ENCODE results near the gene KRT6A. TPM values are rescaled to one million over a fixed set of nuclear protein-coding genes. Genes with fewer than 3 reads are reported as not detected.

Gene KRT6A
- total and polyA plus RNA-seq, 2 of the 13 experiments (the other 11 are each of a cell fraction or from before 2014, with no cell fraction given) = 0.13 TPM; not detected in 1

DNA sequence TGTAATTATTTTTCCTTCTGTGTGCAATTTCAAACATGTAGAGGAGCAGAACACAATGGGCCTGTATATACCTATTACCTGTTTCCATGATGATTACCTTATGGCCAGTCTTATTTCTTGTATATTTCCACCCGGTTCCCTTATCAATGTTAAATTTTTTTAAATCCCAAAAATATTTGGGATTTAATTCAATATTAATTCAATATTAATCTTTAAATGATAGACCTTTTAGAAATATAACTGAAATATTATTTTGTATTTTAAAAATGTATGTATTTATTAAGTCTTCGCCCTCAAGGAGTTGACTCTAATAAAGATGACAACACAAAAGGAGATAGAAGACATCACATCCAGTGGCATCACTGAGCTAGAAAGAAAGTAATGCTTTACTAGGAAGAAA lies 18.8 kb downstream of the KRT6A start:
- Histone ChIP-seq H3K4me1 (ENCODE audit: insufficient read depth, low read length) (peaks cover 9% of the 10 kb centered on the region), H3K27ac (ENCODE audit: extremely low read length, insufficient read depth, low read length) (no peak overlapping the region), H3K4me3 (replicated peaks in 1 of 3; ENCODE audit: insufficient read depth in 1 of 3, low read depth in 2 of 3, low read length in 3 of 3) (no peak overlapping the region), H3K27me3 (ENCODE audit: control insufficient read depth in 1 of 2, insufficient read depth in 2 of 2, low read length in 2 of 2) (no peaks in the 10 kb centered on the region; a peak in 1 of 5 replicates), H3K4me2 (ENCODE audit: low read depth, low read length) (no peak overlapping the region), H3K9ac (ENCODE audit: insufficient read depth, low read depth, low read length) (no peak overlapping the region), H3K79me2 (ENCODE audit: insufficient read depth, low read length) (no peaks in the 10 kb centered on the region), H3K36me3 (replicated peaks in 1 of 2; ENCODE audit: control insufficient read depth in 1 of 2, insufficient read depth in 2 of 2, low read length in 2 of 2) (no peaks in the 10 kb centered on the region), H4K20me1 (ENCODE audit: insufficient read depth, low read length) (no peaks in the 10 kb centered on the region), H3K9me3 (ENCODE audit: low read length) (no peaks in the 10 kb centered on the region), H2AFZ (ENCODE audit: low read length) (no peak overlapping the region)
- CTCF ChIA-PET (ENCODE audit: low intra/inter-chr PET ratio, low total read pairs) = no interaction called here
- TF ChIP-seq ZNF709 (CRISPR knock-in tag; IDR thresholded peaks at IDR 0.05) (no peak), PLRG1 (conservative IDR thresholded peaks at IDR 0.05) (no peak), FOSL2 (CRISPR knock-in tag; IDR thresholded peaks at IDR 0.05) (no peak), ZNF557 (CRISPR knock-in tag; IDR thresholded peaks at IDR 0.05) (no peak), ZNF790 (CRISPR knock-in tag; IDR thresholded peaks at IDR 0.05; ENCODE audit: borderline replicate concordance) (no peak), HNRNPL (IDR thresholded peaks at IDR 0.05; ENCODE audit: low read depth, low read length) (no peak), KAT7 (CRISPR knock-in tag; IDR thresholded peaks at IDR 0.05; ENCODE audit: borderline replicate concordance) (no peak)
- TF ChIP-seq, protein P1, sequence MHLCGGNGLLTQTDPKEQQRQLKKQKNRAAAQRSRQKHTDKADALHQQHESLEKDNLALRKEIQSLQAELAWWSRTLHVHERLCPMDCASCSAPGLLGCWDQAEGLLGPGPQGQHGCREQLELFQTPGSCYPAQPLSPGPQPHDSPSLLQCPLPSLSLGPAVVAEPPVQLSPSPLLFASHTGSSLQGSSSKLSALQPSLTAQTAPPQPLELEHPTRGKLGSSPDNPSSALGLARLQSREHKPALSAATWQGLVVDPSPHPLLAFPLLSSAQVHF (CRISPR knock-in tag; IDR thresholded peaks at IDR 0.05) = no peak
- TF ChIP-seq, protein P2, sequence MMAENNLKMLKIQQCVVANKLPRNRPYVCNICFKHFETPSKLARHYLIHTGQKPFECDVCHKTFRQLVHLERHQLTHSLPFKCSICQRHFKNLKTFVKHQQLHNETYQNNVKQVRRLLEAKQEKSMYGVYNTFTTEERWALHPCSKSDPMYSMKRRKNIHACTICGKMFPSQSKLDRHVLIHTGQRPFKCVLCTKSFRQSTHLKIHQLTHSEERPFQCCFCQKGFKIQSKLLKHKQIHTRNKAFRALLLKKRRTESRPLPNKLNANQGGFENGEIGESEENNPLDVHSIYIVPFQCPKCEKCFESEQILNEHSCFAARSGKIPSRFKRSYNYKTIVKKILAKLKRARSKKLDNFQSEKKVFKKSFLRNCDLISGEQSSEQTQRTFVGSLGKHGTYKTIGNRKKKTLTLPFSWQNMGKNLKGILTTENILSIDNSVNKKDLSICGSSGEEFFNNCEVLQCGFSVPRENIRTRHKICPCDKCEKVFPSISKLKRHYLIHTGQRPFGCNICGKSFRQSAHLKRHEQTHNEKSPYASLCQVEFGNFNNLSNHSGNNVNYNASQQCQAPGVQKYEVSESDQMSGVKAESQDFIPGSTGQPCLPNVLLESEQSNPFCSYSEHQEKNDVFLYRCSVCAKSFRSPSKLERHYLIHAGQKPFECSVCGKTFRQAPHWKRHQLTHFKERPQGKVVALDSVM (CRISPR knock-in tag; IDR thresholded peaks at IDR 0.05) = no peak
- TF ChIP-seq, protein P3, sequence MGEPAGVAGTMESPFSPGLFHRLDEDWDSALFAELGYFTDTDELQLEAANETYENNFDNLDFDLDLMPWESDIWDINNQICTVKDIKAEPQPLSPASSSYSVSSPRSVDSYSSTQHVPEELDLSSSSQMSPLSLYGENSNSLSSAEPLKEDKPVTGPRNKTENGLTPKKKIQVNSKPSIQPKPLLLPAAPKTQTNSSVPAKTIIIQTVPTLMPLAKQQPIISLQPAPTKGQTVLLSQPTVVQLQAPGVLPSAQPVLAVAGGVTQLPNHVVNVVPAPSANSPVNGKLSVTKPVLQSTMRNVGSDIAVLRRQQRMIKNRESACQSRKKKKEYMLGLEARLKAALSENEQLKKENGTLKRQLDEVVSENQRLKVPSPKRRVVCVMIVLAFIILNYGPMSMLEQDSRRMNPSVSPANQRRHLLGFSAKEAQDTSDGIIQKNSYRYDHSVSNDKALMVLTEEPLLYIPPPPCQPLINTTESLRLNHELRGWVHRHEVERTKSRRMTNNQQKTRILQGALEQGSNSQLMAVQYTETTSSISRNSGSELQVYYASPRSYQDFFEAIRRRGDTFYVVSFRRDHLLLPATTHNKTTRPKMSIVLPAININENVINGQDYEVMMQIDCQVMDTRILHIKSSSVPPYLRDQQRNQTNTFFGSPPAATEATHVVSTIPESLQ (CRISPR knock-in tag; conservative IDR thresholded peaks at IDR 0.05) = no peak
- no peak for DNase-seq (ENCODE audit: low spot score)
- no peak for FAIRE-seq
- BruUV-seq (replicated peaks) = no TSS peak
- ATAC-seq = no peak
- in situ Hi-C loops (cut with HindIII; ENCODE audit: extremely low pct_ligation_motif_present, low pct_unique_long_range_greater_than_20kb) (no loop called here), intact Hi-C loops (cut with micrococcal nuclease; ENCODE audit: unreplicated experiment) (no loop called here)
- POLR2A ChIA-PET = no interaction called here
- WGBS (ENCODE audit: low lambda C conversion rate) = 30% methylated on average over 2 of the region's 2 CpGs
